Stimulated activated CD8-positive, alpha-beta memory T cell treated with anti-CD3 and anti-CD28 coated beads, Interleukin-15, amount 100 ng/mL, for 4 hours (primary cell): ENCODE measurements around the gene PDCD2L.
"Not testable (repeated sequence)": the region's sequence is repeated elsewhere in the genome, so short reads cannot be mapped to it uniquely, and the experiment has no call there.

ENCODE experiments used
- DNase-seq, 2 donors: peaks; one replicate each; pipeline ENCODE4 v3.0.0-alpha.2; 2020; ENCODE audit warnings: low read depth in 2 of 2

The PDCD2L gene, protein sequence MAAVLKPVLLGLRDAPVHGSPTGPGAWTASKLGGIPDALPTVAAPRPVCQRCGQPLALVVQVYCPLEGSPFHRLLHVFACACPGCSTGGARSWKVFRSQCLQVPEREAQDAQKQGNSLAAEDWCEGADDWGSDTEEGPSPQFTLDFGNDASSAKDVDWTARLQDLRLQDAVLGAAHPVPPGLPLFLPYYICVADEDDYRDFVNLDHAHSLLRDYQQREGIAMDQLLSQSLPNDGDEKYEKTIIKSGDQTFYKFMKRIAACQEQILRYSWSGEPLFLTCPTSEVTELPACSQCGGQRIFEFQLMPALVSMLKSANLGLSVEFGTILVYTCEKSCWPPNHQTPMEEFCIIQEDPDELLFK

GRCh38 chr19:34404109-34404909 is at the start of gene PDCD2L:
PDCD2L (plus strand) TSS chr19:34404399; CDS start chr19:34404431, 32 bp downstream.
- DNase-seq: peak; percentile 83 to 87

DNA sequence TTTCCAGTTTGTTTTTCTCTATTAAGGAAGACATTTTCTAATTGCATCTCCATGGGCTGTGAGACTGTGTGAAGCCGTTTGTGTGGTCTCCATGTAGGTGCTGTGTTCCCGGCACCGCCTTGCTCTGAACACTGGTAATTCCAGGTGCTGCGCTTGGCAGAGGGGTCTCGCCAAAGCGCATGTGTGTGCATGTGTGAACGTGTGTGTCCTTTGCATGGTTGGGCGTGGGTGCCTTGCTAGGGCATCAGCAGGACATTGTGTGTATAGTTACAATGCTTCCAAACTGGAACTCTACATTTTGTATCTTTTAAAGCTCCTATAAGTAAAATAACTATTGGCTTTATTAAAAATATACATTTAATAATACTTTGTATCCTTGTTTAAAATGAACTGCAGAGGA is 49.0 kb upstream of the PDCD2L start:
- DNase-seq: no peak

GRCh38 chr19:34356875-34357274 is 47.3 kb upstream of the PDCD2L start:
- DNase-seq: no peak

DNA sequence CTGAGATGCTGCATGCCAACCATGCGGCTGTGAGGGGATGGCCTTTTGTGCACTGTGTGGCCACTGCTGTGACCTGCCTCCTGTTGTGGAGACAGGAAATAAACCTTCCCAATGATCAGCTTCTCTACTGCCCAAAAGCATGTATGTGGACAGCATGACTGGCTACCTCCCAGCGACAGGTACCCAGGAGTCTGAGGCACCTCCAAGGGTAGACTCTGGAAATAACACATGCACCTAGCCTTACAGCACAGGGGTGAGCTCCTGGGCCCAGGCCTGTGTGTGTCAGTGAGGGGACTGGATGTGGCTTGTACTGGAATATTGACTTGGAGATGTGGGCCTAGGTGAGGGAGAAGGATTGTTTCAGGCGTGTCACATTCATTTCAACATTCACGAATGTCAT is 46.8 kb upstream of the PDCD2L start:
- no peak for DNase-seq

DNA sequence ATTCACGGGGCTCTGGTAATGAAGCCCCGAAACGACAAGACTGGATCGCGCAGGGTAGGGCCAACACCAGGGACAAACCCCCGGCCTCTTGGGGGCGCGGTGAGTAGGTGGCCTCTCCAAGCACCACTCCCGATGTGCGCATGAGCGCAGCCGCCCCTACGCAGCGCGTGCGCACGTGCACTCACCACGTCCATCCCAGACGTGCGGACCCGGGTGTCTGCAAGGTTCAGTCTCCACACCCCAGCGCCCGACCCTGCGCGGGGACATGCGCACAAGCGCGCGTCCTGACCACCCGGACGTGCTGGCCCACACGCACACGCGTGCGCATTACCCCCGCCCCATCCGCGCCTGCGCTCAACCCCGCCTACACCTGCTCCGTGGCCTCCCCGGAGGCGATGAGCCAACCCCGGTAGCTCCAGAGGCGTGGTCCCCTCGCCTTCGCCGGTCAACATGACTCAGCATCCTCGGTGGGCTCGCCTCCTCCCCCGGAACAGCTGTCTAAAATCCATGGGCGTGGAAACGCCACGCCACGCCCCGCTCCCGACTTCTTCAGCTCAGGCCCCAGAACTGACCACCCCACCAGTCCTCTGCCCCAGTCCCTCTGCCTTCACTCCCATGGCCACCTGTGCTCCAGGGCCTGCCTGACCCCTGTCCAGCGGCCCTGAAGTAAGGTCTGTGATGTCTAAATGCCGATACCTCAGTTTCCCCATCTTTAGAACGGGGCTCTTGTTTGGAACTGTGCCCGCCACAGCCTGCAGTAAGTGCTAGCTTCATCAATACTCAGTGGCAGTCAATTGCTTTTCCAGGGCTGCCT is 44.9 kb upstream of the PDCD2L start:
- DNase-seq: peak; percentile 91 to 93

- no peak for DNase-seq
These were observed 44.3 kb upstream of the PDCD2L start for GRCh38 chr19:34359954-34360315.

- no peak for DNase-seq
These were observed 43.8 kb upstream of the PDCD2L start for GRCh38 chr19:34360354-34360909.

DNA sequence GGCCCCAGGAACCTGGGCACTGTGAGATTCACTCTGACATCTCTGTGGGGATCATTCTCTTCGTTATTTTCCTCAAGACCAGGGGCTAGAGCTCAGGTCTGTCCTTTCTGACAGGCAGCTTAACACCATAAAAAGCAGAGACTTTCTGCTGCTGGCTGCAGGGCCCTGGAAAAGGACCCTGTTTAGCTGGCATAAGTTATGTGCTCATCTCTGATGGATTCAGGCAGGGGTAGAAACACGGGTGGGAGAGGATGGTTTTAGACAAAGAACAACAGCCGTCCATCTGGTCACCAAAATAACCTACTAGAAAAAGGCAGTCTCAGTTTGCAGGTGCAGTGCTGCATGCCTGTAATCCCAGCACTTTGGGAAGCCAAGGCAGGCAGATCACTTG is 41.5 kb upstream of the PDCD2L start:
- DNase-seq: no peak

DNA sequence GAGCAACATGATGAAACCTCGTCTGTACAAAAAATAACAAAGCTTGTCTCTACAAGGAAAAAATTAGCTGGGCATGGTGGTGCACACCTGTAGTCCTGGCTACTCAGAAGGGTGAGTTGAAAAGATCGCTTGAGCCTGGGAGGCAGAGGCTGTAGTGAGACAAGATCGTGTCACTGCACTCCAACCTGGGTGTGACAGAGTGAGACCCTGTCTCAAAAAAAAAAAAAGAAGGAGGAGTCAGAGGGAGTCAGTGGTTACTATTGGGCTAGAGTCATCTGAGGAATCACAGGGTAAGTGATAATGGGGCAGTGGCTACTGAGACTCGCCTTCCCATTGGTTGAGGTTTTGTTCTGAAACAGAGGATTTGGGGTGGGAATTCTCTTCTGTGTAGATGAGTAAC is 41.1 kb upstream of the PDCD2L start:
- DNase-seq: no peak

DNA sequence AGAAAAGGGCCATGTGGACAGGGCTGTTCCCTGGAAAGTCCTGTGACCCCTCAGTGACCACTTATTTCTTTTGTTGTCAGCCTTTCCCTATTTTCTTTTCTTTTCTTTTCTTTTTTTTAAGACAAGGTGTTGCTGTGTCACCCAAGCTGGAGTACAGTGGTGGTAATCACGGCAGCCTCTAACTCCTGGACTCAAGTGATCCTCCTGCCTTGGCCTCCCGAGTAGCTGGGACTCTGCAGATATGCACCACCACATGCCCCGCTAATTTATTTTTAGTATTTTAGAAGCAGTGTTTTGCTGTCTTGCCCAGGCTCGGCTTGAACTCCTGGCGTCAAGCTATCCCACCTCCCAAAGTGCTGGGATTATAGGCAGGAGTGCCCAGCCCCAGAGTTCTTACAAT is 40.3 kb upstream of the PDCD2L start:
- DNase-seq: no peak

DNA sequence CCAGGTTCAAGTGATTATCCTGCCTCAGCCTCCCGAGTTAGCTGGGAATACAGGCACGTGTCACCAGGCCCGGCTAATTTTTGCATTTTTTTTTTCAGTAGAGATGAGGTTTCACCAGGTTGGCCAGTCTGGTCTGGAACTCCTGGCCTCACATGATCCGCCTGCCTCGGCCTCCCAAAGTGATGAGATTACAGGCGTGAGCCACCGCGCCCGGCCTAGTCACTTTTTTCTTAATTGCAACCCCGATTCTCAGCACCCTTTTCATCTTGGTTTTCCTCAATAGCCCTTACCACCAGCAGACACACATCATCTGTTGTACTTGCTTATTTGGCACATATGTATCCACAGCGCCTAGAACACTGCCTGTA is 39.8 kb upstream of the PDCD2L start:
- no peak for DNase-seq

DNA sequence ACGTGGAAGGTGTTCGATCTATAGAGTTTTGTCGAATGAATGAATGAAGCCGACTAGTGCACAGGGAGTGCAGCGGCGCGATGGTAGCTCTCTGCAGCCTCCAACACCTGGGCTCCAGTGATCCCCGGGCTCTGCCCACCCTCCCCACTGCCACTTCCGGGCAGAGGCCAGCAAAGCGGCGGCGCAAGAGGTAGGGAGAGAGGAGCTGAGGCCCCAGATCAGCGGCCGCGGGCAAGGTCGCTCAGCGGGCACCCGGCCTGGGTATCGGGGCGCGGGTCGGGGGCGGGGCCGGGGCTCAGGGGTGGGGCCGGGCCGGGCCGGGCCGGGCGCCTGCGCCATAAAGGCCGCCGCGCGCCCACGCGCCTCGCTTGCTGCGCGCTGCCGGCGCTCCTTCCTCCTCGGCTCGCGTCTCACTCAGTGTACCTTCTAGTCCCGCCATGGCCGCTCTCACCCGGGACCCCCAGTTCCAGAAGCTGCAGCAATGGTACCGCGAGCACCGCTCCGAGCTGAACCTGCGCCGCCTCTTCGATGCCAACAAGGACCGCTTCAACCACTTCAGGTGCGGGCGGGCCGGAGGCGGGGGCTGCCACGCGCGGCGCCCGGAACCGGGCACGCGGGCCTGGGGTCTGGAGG is 39.3 kb upstream of the PDCD2L start, which contains the start of gene GPI:
TSS of gene GPI (plus strand) at position 367 of the 633 bp plus-strand sequence. CDS start at position 438, 71 bp downstream.
- DNase-seq: peak; percentile 40 to 55

GRCh38 chr19:34365463-34366401 is 38.5 kb upstream of the PDCD2L start:
- no peak for DNase-seq

- no peak for DNase-seq
These were observed 37.2 kb upstream of the PDCD2L start for GRCh38 chr19:34366738-34367623.

DNA sequence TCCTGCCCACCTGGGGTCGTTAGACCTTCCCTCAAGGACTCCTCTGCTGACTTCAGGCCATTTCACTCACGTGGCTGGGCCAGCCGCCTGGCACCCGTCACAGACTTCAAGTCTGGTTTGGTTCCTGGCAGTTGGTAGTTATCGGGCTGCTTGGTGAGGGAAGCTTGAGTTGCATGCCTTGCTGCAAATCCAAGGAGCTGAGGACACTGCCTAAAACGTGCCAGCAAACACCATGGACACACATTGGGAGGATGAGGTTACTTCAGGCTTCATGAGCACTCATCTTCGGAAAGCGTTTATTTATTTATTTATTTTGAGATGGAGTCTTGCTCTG is 36.6 kb upstream of the PDCD2L start:
- no peak for DNase-seq

DNA sequence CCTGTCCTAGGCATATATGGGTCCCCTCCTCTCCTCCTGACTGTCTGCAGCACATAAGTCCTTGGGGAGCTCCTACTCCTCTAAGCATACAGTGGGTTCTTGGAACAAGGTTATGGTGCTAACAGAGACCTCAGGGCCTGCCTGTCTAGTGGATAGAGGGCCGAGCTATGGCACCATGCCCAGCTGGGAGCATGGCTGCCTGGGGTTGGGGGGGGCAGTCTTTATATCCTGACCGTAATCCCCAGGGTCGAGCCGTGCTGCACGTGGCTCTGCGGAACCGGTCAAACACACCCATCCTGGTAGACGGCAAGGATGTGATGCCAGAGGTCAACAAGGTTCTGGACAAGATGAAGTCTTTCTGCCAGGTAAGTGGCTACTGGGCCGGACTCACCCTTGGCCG is 35.9 kb upstream of the PDCD2L start:
- DNase-seq: no peak

GRCh38 chr19:34369166-34369565 is 35.0 kb upstream of the PDCD2L start:
- not testable (repeated sequence) for DNase-seq

- DNase-seq: no peak
These were observed 34.1 kb upstream of the PDCD2L start for GRCh38 chr19:34370117-34370516.

DNA sequence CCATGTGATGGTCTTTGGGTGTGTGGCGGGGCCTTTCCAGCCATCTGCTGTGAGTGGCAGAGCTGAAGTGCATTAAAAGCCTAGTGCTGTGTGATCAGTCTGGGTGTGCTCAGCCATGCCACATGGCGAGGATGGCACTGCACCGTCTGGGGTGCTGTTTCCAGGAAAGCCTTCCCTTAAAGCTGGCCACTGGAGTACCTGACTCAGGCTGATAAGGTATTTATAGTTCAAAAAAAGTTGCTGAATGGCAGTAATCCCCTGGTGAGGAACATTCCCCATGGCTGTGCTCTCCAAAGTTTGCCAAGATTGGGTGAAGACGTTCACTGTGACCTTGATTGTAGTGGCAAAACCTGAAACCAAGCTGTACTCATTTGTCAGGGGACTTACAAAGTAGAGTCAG is 33.2 kb upstream of the PDCD2L start:
- DNase-seq: no peak
